Activated CD4-positive, alpha-beta T cell treated with anti-CD3 and anti-CD28 coated beads, Interleukin-2, amount 50 U/mL, for 1 hour (primary cell): Measurements from ENCODE around the gene GABBR2.

Experiments used
- DNase-seq: peaks from one replicate; pipeline ENCODE4 v3.0.0-alpha.2; 2020

The GABBR2 gene

GRCh38 chr9:98331536-98332259 lies 377.0 kb downstream of the GABBR2 start:
- DNase-seq, result no peak

GRCh38 chr9:98330831-98331230 lies 377.9 kb downstream of the GABBR2 start:
- DNase-seq, result no peak

- DNase-seq, result no peak
Observed at GRCh38 chr9:98329904-98330303, 378.8 kb downstream of the GABBR2 start.

- DNase-seq, result no peak
Observed at GRCh38 chr9:98329281-98329680, 379.5 kb downstream of the GABBR2 start.

- DNase-seq, result no peak
Observed at GRCh38 chr9:98328770-98329169, 380.0 kb downstream of the GABBR2 start.

GRCh38 chr9:98328141-98328540 lies 380.6 kb downstream of the GABBR2 start:
- DNase-seq, result no peak

- no peak for DNase-seq
Observed at GRCh38 chr9:98327249-98327561, 381.5 kb downstream of the GABBR2 start.

- no peak for DNase-seq
Observed at GRCh38 chr9:98326459-98327248, 382.1 kb downstream of the GABBR2 start.

GRCh38 chr9:98324801-98325200 lies 383.9 kb downstream of the GABBR2 start:
- no peak for DNase-seq

- no peak for DNase-seq
Observed at GRCh38 chr9:98323831-98324135, 385.0 kb downstream of the GABBR2 start.

- no peak for DNase-seq
Observed at GRCh38 chr9:98323051-98323830, 385.5 kb downstream of the GABBR2 start.

- DNase-seq, result no peak
Observed at GRCh38 chr9:98321269-98321668, 387.5 kb downstream of the GABBR2 start.

- DNase-seq, result no peak
Observed at GRCh38 chr9:98318834-98319478, 389.8 kb downstream of the GABBR2 start.

- DNase-seq, result no peak
Observed at GRCh38 chr9:98318041-98318790, 390.5 kb downstream of the GABBR2 start.

- no peak for DNase-seq
Observed at GRCh38 chr9:98317134-98317857, 391.4 kb downstream of the GABBR2 start.

GRCh38 chr9:98316445-98317133 lies 392.1 kb downstream of the GABBR2 start:
- no peak for DNase-seq

- DNase-seq, result peak; percentile 72
Observed at GRCh38 chr9:98315551-98316060, 393.1 kb downstream of the GABBR2 start.

GRCh38 chr9:98315067-98315453 lies 393.7 kb downstream of the GABBR2 start:
- DNase-seq, result no peak

GRCh38 chr9:98314381-98315066 lies 394.2 kb downstream of the GABBR2 start:
- no peak for DNase-seq

GRCh38 chr9:98312365-98312764 lies 396.4 kb downstream of the GABBR2 start:
- no peak for DNase-seq

GRCh38 chr9:98311541-98311940 lies 397.2 kb downstream of the GABBR2 start:
- no peak for DNase-seq
